Stimulated activated naive CD8-positive, alpha-beta T cell treated with anti-CD3 and anti-CD28 coated beads, Interleukin-15, Interleukin-2, amounts not matched to agents 100 ng/mL and 50 ng/mL, for 24 hours (primary cell): ENCODE data around the gene MNDA.
"Not testable (repeated sequence)": the region's sequence is repeated elsewhere in the genome, so short reads cannot be mapped to it uniquely, and the experiment has no call there.

ENCODE experiments used
- H3K27ac Mint-ChIP-seq: one replicate; pipeline ENCODE4 v1.8.0; 2021; ENCODE audit warnings: mild to moderate bottlenecking, mixed read lengths
- H3K27me3 Mint-ChIP-seq: one replicate; pipeline ENCODE4 v1.8.0; 2021; ENCODE audit warnings: mixed read lengths
- H3K36me3 Mint-ChIP-seq: one replicate; pipeline ENCODE4 v1.8.0; 2021; ENCODE audit warnings: low read depth, mixed read lengths
- H3K4me1 Mint-ChIP-seq: one replicate; pipeline ENCODE4 v1.8.0; 2021; ENCODE audit warnings: low read depth, mixed read lengths
- H3K4me3 Mint-ChIP-seq: one replicate; pipeline ENCODE4 v1.8.0; 2021; ENCODE audit warnings: mild to moderate bottlenecking, mixed read lengths
- H3K9me3 Mint-ChIP-seq: one replicate; pipeline ENCODE4 v1.8.0; 2021; ENCODE audit warnings: mixed read lengths

The MNDA gene

DNA sequence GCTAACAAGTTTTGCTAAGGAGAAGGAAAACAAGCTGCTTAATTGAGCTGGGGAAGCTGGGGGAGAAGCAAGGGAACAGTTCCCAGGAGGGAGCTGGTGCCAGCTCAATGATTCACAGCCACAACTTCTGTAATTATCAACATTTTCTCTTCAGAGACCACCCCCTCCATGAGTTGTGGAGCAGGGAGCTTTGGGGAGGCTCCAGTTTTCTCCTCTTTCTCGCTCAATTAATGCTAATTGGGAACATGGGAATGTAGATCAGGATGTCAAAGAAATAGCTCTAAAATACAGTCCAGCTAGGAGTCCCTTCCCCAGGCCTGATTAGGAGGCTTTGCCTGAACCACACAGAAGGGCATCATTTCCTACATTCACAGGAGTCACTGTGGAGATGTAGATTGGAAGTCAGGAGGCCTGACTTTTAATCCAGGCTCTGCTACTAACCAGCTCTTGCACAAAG, 12.1 kb upstream of the MNDA start:
- H3K9me3 Mint-ChIP-seq = no peaks in the 10 kb centered on the region
- H3K4me1 Mint-ChIP-seq = peaks cover 15% of the 10 kb centered on the region
- H3K27ac Mint-ChIP-seq = peak overlapping the region; percentile 21
- no peak overlapping the region for H3K4me3 Mint-ChIP-seq
- no peaks in the 10 kb centered on the region for H3K36me3 Mint-ChIP-seq
- peaks cover 16% of the 10 kb centered on the region for H3K27me3 Mint-ChIP-seq

DNA sequence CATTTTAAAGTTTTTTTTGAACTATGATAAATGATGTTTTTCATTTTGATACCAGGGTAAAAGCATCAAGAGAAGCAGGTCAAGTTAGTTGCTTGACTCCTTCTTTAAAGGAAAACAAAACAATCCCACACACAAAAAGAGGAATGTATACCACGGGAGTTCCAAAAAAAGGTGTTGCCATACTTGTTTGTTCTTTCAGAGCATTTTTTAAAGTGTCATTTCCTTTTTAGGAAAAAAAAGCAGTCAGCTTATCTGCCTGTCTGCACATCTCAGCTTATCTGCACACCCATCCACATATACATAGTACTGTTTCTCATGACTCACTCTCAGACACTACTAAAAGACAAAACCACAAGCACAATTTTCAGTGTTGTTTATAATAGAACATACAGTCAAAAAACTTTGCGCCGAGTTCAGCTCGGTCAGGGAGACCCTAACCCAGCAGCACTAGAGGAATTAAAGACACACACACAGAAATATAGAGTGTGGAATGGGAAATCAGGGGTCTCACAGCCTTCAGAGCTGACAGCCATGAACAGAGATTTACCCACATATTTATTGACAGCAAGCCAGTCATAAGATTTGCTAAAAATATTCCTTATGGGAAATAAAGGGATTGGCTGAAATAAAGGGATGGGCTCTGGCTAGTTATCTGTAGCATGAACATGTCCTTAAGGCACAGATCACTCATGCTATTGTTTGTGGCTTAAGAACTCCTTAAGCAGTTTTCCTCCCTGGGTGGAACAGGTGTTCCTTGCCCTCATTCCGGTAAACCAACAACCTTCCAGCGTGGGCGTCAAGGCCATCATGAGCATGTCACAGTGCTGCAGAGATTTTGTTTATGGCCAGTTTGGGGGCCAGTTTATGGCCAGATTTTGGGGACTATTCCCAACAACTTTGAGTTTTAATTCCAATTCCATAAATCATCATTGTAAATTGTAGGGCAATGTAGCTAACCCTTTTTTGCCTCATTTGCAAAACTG, 11.4 kb upstream of the MNDA start:
- no peak overlapping the region for H3K27ac Mint-ChIP-seq
- H3K36me3 Mint-ChIP-seq = no peaks in the 10 kb centered on the region
- H3K4me1 Mint-ChIP-seq = peaks cover 15% of the 10 kb centered on the region
- H3K9me3 Mint-ChIP-seq = no peaks in the 10 kb centered on the region
- H3K4me3 Mint-ChIP-seq = peak overlapping the region; percentile 7
- peaks cover 16% of the 10 kb centered on the region for H3K27me3 Mint-ChIP-seq

DNA sequence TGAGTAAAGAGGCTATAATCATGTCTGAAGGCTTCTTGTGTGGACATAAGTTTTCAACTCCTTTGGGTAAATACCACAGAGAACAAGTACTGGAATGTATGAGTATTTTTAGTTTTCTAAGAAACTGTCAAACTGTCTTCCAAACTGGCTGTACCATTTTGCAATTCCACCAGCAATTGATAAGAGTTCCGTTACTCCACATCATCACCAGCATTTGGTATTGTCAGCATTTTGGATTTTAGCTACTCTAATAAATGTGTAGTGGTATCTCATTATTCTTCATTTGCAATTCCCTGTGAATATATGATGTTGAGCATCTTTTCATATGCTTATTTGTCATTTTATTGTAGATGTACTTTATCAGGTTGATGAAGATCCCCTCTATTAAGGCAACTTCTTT, 9.4 kb upstream of the MNDA start:
- peaks cover 15% of the 10 kb centered on the region for H3K4me1 Mint-ChIP-seq
- no peak overlapping the region for H3K4me3 Mint-ChIP-seq
- H3K27ac Mint-ChIP-seq = no peak overlapping the region

DNA sequence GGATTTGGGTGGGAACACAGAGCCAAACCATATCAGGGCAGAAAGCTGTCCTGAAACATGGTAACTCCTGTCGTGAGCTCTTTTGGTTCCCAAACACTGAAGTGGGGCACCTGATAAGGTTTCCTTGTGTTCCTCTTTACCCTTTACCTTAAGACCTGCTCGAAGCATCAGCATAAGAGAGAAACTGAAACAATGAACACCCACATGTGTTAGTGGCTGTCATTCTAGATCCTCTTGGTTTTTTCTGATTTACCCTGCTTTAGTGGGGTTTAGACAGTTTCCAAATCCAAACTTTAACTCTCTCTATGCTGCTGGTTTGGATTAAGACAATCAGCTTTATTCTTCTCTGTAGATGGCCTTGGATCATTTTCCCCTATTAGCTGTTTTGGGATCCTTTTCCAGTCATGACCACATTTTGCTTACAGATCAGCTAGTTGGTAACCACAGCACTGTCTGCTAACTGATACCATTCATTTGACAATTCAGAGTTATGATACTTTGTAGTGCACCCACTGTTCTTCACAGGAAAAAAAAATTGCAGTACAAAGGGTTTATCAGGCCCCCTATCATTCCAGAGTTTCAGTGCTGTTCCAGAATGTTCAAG, 975 bp upstream of the MNDA start:
- H3K4me3 Mint-ChIP-seq = no peak overlapping the region
- peaks cover 5% of the 10 kb centered on the region for H3K36me3 Mint-ChIP-seq
- H3K27ac Mint-ChIP-seq = peak overlapping the region; percentile 24
- peaks cover 4% of the 10 kb centered on the region for H3K27me3 Mint-ChIP-seq
- H3K9me3 Mint-ChIP-seq = peaks cover 24% of the 10 kb centered on the region
- peaks cover 18% of the 10 kb centered on the region for H3K4me1 Mint-ChIP-seq

More for the DNA sequence above, 9.4 kb upstream of the MNDA start:
- no peaks in the 10 kb centered on the region for H3K36me3 Mint-ChIP-seq
- no peaks in the 10 kb centered on the region for H3K9me3 Mint-ChIP-seq
- H3K27me3 Mint-ChIP-seq = peaks cover 20% of the 10 kb centered on the region

DNA sequence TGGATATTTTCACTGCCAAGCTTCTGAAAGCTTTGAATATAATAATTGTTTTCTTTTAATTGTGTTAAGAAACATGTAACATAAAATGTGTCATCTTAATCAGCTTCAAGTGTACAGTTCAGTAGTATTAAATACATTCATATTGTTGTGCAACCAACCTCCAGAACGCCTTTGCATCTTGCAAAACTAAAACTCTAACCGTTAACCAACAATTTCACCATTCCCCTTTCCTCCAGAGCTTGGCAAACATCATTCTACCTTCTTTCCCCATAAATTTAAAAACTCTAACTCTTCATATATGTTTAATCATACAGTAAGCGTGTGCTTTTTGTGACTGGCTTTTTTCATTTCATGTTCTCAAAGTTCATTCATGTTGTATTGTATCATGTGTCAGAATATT, 2.1 kb downstream of the MNDA start:
- no peak overlapping the region for H3K27ac Mint-ChIP-seq
- peaks cover 13% of the 10 kb centered on the region for H3K9me3 Mint-ChIP-seq
- H3K4me3 Mint-ChIP-seq = no peak overlapping the region
- no peaks in the 10 kb centered on the region for H3K36me3 Mint-ChIP-seq
- H3K4me1 Mint-ChIP-seq = peaks cover 18% of the 10 kb centered on the region
- H3K27me3 Mint-ChIP-seq = peaks cover 5% of the 10 kb centered on the region

DNA sequence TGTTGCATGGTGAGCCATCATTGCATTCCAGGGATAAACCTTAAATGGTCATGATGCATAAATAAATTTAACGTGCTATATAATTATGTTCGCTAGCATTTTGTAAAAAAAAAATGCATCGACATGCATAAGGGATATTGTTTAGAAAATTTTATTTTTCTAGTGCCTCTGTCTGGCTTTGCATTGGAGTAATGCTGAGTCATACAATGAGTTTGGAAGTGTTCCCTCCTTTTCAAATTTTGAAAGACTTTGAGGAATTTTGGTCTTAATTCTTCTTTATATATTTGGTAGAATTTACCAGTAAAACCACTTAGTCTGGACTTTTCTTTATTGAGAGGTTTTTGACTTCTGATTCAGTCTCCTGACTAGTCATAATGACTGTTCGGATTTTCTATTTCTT, 4.9 kb downstream of the MNDA start:
- Mint-ChIP-seq H3K4me3 (no peak overlapping the region), H3K9me3 (peaks cover 10% of the 10 kb centered on the region), H3K27me3 (peaks cover 27% of the 10 kb centered on the region), H3K4me1 (peaks cover 5% of the 10 kb centered on the region), H3K27ac (no peak overlapping the region), H3K36me3 (no peaks in the 10 kb centered on the region)

DNA sequence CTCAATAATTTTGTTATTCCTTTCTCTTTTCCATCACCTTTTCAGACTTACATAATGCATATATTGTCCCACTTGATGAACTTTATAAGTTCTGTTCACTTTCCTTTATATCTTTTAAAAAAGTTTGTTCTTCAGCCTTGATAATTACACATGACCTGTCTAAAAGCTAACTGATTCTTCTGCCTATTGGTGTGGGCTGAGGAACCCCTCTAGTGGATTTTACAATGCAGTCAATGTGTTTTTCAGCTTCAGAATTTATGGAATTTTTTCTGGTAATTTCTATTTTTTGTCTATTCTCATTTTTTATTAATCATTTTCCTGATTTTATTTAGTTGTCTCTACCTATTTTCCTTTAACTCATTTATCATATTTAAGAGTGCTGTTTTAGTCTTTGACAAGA, 7.5 kb downstream of the MNDA start:
- Mint-ChIP-seq H3K27ac (no peak overlapping the region), H3K4me3 (no peak overlapping the region), H3K4me1 (no peaks in the 10 kb centered on the region), H3K27me3 (peaks cover 29% of the 10 kb centered on the region), H3K36me3 (no peaks in the 10 kb centered on the region), H3K9me3 (peaks cover 10% of the 10 kb centered on the region)

DNA sequence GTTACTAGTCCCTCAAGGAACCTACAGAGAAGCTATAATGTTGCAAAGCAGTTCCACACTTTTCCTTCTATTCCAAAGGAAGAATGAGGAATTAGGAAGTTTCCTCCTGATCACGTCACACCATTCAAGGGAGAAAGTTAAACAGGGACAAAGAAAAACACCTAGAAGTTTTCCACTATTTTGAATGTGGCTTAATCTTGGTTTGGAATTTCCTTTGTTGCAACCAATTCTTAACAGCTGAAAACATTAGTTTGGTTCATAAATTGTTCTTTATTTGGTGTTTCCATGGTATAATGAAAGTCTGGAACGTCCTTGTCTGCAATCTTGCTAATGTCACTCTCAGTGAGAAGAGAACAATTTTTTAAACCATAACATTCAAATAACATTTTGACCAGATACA, 8.4 kb downstream of the MNDA start:
- Mint-ChIP-seq H3K4me3 (no peak overlapping the region), H3K27me3 (peaks cover 30% of the 10 kb centered on the region), H3K27ac (no peak overlapping the region), H3K9me3 (peaks cover 10% of the 10 kb centered on the region), H3K36me3 (no peaks in the 10 kb centered on the region), H3K4me1 (no peaks in the 10 kb centered on the region)

DNA sequence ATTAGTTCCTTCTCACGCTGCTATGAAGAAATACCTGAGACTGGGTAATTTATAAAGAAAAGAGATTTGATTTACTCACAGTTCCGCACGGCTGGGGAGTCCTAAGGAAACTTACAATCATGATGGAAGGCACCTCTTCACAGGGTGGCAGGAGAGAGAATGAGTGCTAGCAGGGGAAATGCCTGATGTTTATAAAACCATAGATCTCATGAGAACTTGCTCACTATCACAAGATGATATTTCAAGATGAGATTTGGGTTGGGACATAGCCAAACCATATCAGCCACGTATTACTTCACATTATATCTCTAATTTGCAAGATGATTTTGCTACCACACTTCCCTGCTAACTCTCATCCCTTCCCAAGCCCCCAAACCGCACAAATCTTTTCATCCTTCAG, 9.1 kb downstream of the MNDA start:
- Mint-ChIP-seq H3K4me1 (no peaks in the 10 kb centered on the region), H3K4me3 (no peak overlapping the region)

DNA sequence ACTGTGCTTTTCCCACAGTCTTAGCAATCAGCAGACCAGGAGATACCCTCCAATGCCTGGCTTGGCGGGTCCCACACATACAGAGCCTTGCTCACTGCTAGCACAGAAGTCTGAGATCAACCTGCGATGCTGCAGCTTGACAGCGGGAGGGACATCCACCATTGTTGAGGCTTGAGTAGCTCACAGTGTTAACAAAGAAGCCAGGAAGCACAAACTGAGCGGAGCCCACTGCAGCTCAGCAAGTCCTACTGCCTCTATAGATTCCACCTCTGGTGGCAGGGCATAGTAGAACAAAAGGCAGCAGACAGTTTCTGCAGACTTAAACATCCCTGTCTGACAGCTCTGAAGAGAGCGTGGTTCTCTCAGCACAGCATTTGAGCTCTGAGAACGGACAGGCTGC, 33.4 kb downstream of the MNDA start:
- Mint-ChIP-seq H3K36me3 (no peaks in the 10 kb centered on the region), H3K4me3 (no peak overlapping the region), H3K9me3 (peaks cover 13% of the 10 kb centered on the region), H3K4me1 (no peaks in the 10 kb centered on the region), H3K27ac (no peak overlapping the region), H3K27me3 (peaks cover 18% of the 10 kb centered on the region)

More for the DNA sequence above, 9.1 kb downstream of the MNDA start:
- Mint-ChIP-seq H3K27me3 (peaks cover 33% of the 10 kb centered on the region), H3K9me3 (peaks cover 10% of the 10 kb centered on the region), H3K27ac (no peak overlapping the region), H3K36me3 (no peaks in the 10 kb centered on the region)

DNA sequence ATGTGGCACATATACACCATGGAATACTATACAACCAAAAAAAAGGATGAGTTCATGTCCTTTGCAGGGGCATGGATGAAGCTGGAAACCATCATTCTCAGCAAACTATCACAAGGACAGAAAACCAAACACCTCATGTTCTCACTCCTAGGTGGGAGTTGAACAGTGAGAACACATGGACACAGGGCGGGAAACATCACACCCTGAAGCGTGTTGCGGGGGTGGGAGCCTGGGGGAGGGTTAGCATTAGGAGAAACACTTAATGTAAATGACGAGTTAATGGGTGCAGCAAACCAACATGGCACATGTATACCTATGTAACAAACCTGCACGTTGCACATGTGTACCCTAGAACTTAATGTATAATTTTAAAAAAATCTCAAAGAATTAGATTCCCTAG, 39.3 kb downstream of the MNDA start:
- H3K9me3 Mint-ChIP-seq, H3K4me3 Mint-ChIP-seq, H3K4me1 Mint-ChIP-seq, H3K27me3 Mint-ChIP-seq, H3K36me3 Mint-ChIP-seq, H3K27ac Mint-ChIP-seq: not testable (repeated sequence)

DNA sequence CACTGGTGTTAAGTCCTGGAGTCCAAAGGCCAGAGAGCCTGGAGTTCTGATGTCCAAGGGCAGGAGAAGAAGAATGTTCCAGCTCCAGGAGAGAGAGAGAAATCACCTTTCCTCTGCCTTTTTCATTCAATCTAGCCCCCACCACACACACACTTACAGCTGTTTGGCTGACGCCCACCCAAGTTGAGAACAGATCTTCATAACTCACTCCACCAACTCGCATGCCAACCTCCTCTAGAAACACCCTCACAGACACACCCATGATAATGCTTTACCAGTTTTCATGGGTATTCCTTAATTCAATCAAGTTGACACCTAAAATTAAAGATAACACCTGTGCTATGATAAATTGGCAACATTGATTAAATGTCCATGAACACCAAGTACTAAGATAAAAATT, 42.0 kb downstream of the MNDA start:
- Mint-ChIP-seq H3K4me1 (no peaks in the 10 kb centered on the region), H3K27me3 (peaks cover 8% of the 10 kb centered on the region), H3K4me3 (no peak overlapping the region), H3K27ac (no peak overlapping the region), H3K36me3 (no peaks in the 10 kb centered on the region), H3K9me3 (no peaks in the 10 kb centered on the region)

DNA sequence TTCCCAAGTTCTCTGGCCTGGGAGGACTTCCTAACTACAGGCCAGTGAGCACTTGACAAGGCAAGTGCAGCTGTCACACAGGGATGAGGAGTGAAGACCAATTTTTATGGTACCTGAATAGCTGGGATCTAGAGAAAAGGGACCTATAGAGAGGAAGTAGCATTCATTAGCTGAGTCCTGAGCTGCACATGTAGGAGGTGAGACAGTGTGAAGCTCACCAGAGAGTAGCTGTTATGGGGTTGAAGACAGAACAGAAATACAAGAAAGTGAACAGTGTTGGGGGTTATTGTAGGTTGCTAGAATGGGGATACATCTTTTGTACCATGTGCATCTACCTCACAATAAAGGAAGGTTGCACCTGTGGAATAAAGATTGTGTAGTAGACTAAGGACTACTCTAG, 62.5 kb downstream of the MNDA start:
- Mint-ChIP-seq H3K4me3 (no peak overlapping the region), H3K36me3 (no peaks in the 10 kb centered on the region), H3K9me3 (peaks cover 6% of the 10 kb centered on the region), H3K27me3 (no peaks in the 10 kb centered on the region), H3K4me1 (no peaks in the 10 kb centered on the region), H3K27ac (no peak overlapping the region)

DNA sequence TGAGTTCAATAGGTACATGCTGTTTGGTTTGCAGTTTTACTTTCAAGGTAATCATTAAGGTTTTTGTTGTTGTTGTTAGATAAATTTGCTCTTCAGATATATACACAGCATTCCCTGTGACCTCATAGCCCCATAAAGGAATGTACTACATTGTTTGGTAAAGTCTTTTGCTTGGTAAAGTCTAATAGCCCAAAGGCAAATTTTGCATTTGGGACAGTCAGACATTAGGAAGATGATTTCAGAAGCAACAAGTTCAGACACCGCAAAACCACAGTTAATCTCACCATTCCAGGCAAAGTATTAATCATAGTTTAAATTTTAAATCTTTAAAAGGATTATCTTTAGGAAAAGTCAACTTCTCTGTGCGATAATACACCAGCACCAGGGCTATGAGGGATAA, 67.6 kb downstream of the MNDA start:
- Mint-ChIP-seq H3K9me3 (peaks cover 5% of the 10 kb centered on the region), H3K27ac (no peak overlapping the region), H3K4me1 (no peaks in the 10 kb centered on the region), H3K27me3 (peaks cover 18% of the 10 kb centered on the region), H3K4me3 (no peak overlapping the region), H3K36me3 (no peaks in the 10 kb centered on the region)
